HG03066 (cell line): ENCODE results near the gene LPO.

Experiments used
- ATAC-seq: cut with Tn5 transposase; IDR thresholded peaks from one replicate; pipeline ENCODE4 v1.9.1; 2021; ENCODE audit warnings: low read depth; ENCODE audit not compliant: unreplicated experiment

Gene LPO

GRCh38 chr17:58314706-58315015 is 76.3 kb downstream of the LPO start:
- ATAC-seq, result no peak

- ATAC-seq, result no peak
Observed at GRCh38 chr17:58315281-58315711, 76.9 kb downstream of the LPO start.

- ATAC-seq, result no peak
Observed at GRCh38 chr17:58315750-58316149, 77.4 kb downstream of the LPO start.

GRCh38 chr17:58316260-58316960 is 78.0 kb downstream of the LPO start:
- ATAC-seq, result no peak

GRCh38 chr17:58317421-58318064 is 79.2 kb downstream of the LPO start:
- ATAC-seq, result no peak

- no peak for ATAC-seq
Observed at GRCh38 chr17:58318065-58318481, 79.7 kb downstream of the LPO start.
